Motor neuron (in vitro differentiated cells): ENCODE measurements around the gene FCHSD2. TPM values are rescaled to one million over a fixed set of nuclear protein-coding genes. Genes with fewer than 3 reads are reported as not detected.
"Not testable (repeated sequence)": the region's sequence is repeated elsewhere in the genome, so short reads cannot be mapped to it uniquely, and the experiment has no call there.

ENCODE experiments used
- ATAC-seq, 8 experiments: fragments of 200-7000 bp; cut with Tn5 transposase; replicated peaks in 6 of 8; 2 replicates each; pipeline ENCODE4 v1.8.0; 2021; ENCODE audit warnings: mild to moderate bottlenecking in 8 of 8, moderate library complexity in 8 of 8
- H3K27ac ChIP-seq, 2 donors: fragments of 250-450 bp; sonication (Bioruptor Pico); 2 replicates each; pipeline ENCODE4 v1.9.0; 2021; ENCODE audit warnings: antibody characterized with exemption in 2 of 2, mild to moderate bottlenecking in 2 of 2, moderate library complexity in 1 of 2
- H3K4me1 ChIP-seq, 2 donors: fragments of 250-450 bp; sonication (Bioruptor Pico); replicated peaks in 1 of 2; 2 replicates each; pipeline ENCODE4 v1.6.1; 2021; ENCODE audit warnings: antibody characterized with exemption in 2 of 2, mild to moderate bottlenecking in 2 of 2, moderate library complexity in 1 of 2
- H3K4me3 ChIP-seq, 5 donors: fragments of 250-450 bp; sonication (Bioruptor Pico); 2 replicates each; pipeline ENCODE4 v1.9.0; 2021; ENCODE audit warnings: antibody characterized with exemption in 5 of 5, mild to moderate bottlenecking in 5 of 5, moderate library complexity in 4 of 5
- WGBS, 10 experiments: fragments of 450-650 bp; shearing (Covaris generic); methylation state at CpG; one replicate each; pipeline ENCODE4 v1.0.0; 2022; 5-methylcytosine and 5-hydroxymethylcytosine counted together
- in situ Hi-C, 9 experiments: fragments of 400-800 bp; cut with MboI; loops; one replicate each; pipeline ENCODE4 v1.15.0; 2021; ENCODE audit warnings: low sequenced_read_pairs in 9 of 9, low pct_unique_long_range_greater_than_20kb in 2 of 9; ENCODE audit not compliant: unreplicated experiment in 9 of 9
- total RNA-seq, 8 experiments: library from RNA; unstranded; fragments of 300-600 nt; gene quantifications; 2 replicates each; pipeline versions ENCODE4 v1.2.3 to v1.2.4, GENCODE V29; 2022

The FCHSD2 gene
- total RNA-seq, 8 experiments from 2014 or later = 11.6 to 22.1 (median 18.0) TPM

GRCh38 chr11:73123892-73124291 lies 18.2 kb downstream of the FCHSD2 start:
- H3K4me3 ChIP-seq, in situ Hi-C loops, ATAC-seq, H3K4me1 ChIP-seq, H3K27ac ChIP-seq: not testable (repeated sequence)
- WGBS, 10 experiments = 92 to 100% (median 100%) methylated on average over 1 to 2 of the region's 4 CpGs; no CpG with 5 or more reads in 4 of the 10 experiments

GRCh38 chr11:73121692-73122091 lies 20.4 kb downstream of the FCHSD2 start:
- no peaks in the 10 kb centered on the region for H3K4me1 ChIP-seq
- peak in 2 of 8 experiments; percentile 18 to 51 for ATAC-seq
- no peak overlapping the region for H3K27ac ChIP-seq
- in situ Hi-C loops = no loop called here
- H3K4me3 ChIP-seq = no peak overlapping the region

- Histone ChIP-seq H3K4me1 (no peaks in the 10 kb centered on the region), H3K4me3 (no peak overlapping the region), H3K27ac (no peak overlapping the region)
- ATAC-seq = no peak
- in situ Hi-C loops = no loop called here
- 88 to 100% (median 100%) methylated on average over 2 of the region's 2 CpGs for WGBS, 10 experiments
These were observed 25.0 kb downstream of the FCHSD2 start for GRCh38 chr11:73117071-73117470.

GRCh38 chr11:73116636-73117035 lies 25.5 kb downstream of the FCHSD2 start:
- 91 to 100% (median 95%) methylated on average over 2 to 8 of the region's 8 CpGs for WGBS, 10 experiments
- no peak for ATAC-seq
- H3K27ac ChIP-seq = no peak overlapping the region
- in situ Hi-C loops = no loop called here
- no peak overlapping the region for H3K4me3 ChIP-seq
- no peaks in the 10 kb centered on the region for H3K4me1 ChIP-seq

GRCh38 chr11:73114835-73115220 lies 27.3 kb downstream of the FCHSD2 start:
- Histone ChIP-seq H3K4me3 (no peak overlapping the region), H3K4me1 (no peaks in the 10 kb centered on the region), H3K27ac (no peak overlapping the region)
- ATAC-seq = no peak
- in situ Hi-C loops = no loop called here
- WGBS, 10 experiments = 40 to 100% (median 90%) methylated on average over 1 to 6 of the region's 6 CpGs; no CpG with 5 or more reads in 2 of the 10 experiments

- Histone ChIP-seq H3K4me1 (no peaks in the 10 kb centered on the region), H3K27ac (no peak overlapping the region), H3K4me3 (no peak overlapping the region)
- ATAC-seq = peak in 1 of 8 experiments; percentile 41
- WGBS, 10 experiments = 96 to 100% (median 100%) methylated on average over 1 to 4 of the region's 4 CpGs; no CpG with 5 or more reads in 4 of the 10 experiments
- in situ Hi-C loops = no loop called here
These were observed 27.8 kb downstream of the FCHSD2 start for GRCh38 chr11:73114110-73114834.

GRCh38 chr11:73113426-73113825 lies 28.7 kb downstream of the FCHSD2 start:
- H3K27ac ChIP-seq = no peak overlapping the region
- in situ Hi-C loops = no loop called here
- no peak overlapping the region for H3K4me3 ChIP-seq
- ATAC-seq = no peak
- no peaks in the 10 kb centered on the region for H3K4me1 ChIP-seq
- 80 to 100% (median 98%) methylated on average over 1 to 6 of the region's 6 CpGs; no CpG with 5 or more reads in 3 of the 10 experiments for WGBS, 10 experiments

GRCh38 chr11:73107597-73107996 lies 34.5 kb downstream of the FCHSD2 start:
- ATAC-seq = no peak
- Histone ChIP-seq H3K4me1 (no peaks in the 10 kb centered on the region), H3K27ac (no peak overlapping the region), H3K4me3 (no peak overlapping the region)
- in situ Hi-C loops = no loop called here
- WGBS, 10 experiments = 88 to 100% (median 100%) methylated on average over 1 to 3 of the region's 3 CpGs; no CpG with 5 or more reads in 1 of the 10 experiments

GRCh38 chr11:73106347-73106746 lies 35.8 kb downstream of the FCHSD2 start:
- no peak for ATAC-seq
- WGBS, 10 experiments = 100% methylated on average over 1 of the region's 1 CpG; no CpG with 5 or more reads in 4 of the 10 experiments
- Histone ChIP-seq H3K4me3 (no peak overlapping the region), H3K4me1 (no peaks in the 10 kb centered on the region), H3K27ac (no peak overlapping the region)
- in situ Hi-C loops = no loop called here

GRCh38 chr11:73100578-73100977 lies 41.5 kb downstream of the FCHSD2 start:
- ATAC-seq = no peak
- 67 to 100% (median 79%) methylated on average over 1 to 6 of the region's 8 CpGs; no CpG with 5 or more reads in 1 of the 10 experiments for WGBS, 10 experiments
- in situ Hi-C loops = no loop called here
- Histone ChIP-seq H3K4me3 (no peak overlapping the region), H3K4me1 (no peaks in the 10 kb centered on the region), H3K27ac (no peak overlapping the region)

GRCh38 chr11:73099512-73100266 lies 42.4 kb downstream of the FCHSD2 start:
- no peak for ATAC-seq
- no peak overlapping the region for H3K4me3 ChIP-seq
- H3K4me1 ChIP-seq = no peaks in the 10 kb centered on the region
- no peak overlapping the region for H3K27ac ChIP-seq
- in situ Hi-C loops = no loop called here
- 86 to 100% (median 97%) methylated on average over 2 to 15 of the region's 25 CpGs; no CpG with 5 or more reads in 2 of the 10 experiments for WGBS, 10 experiments

GRCh38 chr11:73095613-73096012 lies 46.5 kb downstream of the FCHSD2 start:
- Histone ChIP-seq H3K27ac (no peak overlapping the region), H3K4me3 (no peak overlapping the region), H3K4me1 (no peaks in the 10 kb centered on the region)
- in situ Hi-C loops = no loop called here
- no peak for ATAC-seq
- 83 to 100% (median 100%) methylated on average over 1 to 2 of the region's 2 CpGs; no CpG with 5 or more reads in 1 of the 10 experiments for WGBS, 10 experiments

- no peak overlapping the region for H3K4me3 ChIP-seq
These were observed 50.4 kb downstream of the FCHSD2 start for GRCh38 chr11:73091521-73092305.

More at GRCh38 chr11:73091521-73092305, 50.4 kb downstream of the FCHSD2 start:
- Histone ChIP-seq H3K27ac (no peak overlapping the region), H3K4me1 (no peaks in the 10 kb centered on the region)
- in situ Hi-C loops = no loop called here
- no peak for ATAC-seq
- WGBS, 10 experiments = 70 to 100% (median 95%) methylated on average over 1 to 8 of the region's 9 CpGs; no CpG with 5 or more reads in 2 of the 10 experiments
